Prostate gland (tissue), 2 donors: Measurements from ENCODE around the gene OR51T1. TPM values are rescaled to one million over a fixed set of nuclear protein-coding genes. Genes with fewer than 3 reads are reported as not detected.
A peak's percentile ranks its signal among the peaks of the same experiment; 100 is the strongest.

ENCODE experiments used
- DNase-seq: peaks from one replicate; pipeline ENCODE4 v3.0.0-alpha.2; 2019; ENCODE audit warnings: low spot score
- H3K27ac ChIP-seq, 2 donors: fragments of 200-600 bp; sonication (generic); 2 replicates each; pipeline ENCODE4 v1.5.1; 2017 to 2019
- H3K27me3 ChIP-seq: fragments of 200-600 bp; sonication (generic); replicated peaks from 2 replicates; pipeline ENCODE4 v1.5.1; 2019; ENCODE audit not compliant: insufficient read depth
- H3K36me3 ChIP-seq, 2 donors: fragments of 200-600 bp; sonication (generic); 1 replicate in 1 of 2; 2 replicates in 1 of 2; pipeline versions ENCODE4 v1.5.1 to v1.8.1; 2017 to 2019
- H3K4me1 ChIP-seq: fragments of 200-600 bp; sonication (generic); replicated peaks from 2 replicates; pipeline ENCODE4 v1.5.1; 2019
- H3K4me3 ChIP-seq, 2 donors: fragments of 200-600 bp; sonication (generic); 2 replicates each; pipeline ENCODE4 v1.5.1; 2017 to 2019
- H3K9me3 ChIP-seq: fragments of 200-600 bp; sonication (generic); 2 replicates; pipeline ENCODE4 v1.5.1; 2017
- POLR2A ChIP-seq: fragments of 450-650 bp; IDR thresholded peaks from one replicate; pipeline ENCODE4 v1.6.1; 2016; ENCODE audit warnings: antibody characterized with exemption, mild to moderate bottlenecking
- POLR2AphosphoS5 ChIP-seq: sonication (generic); formaldehyde crosslinking; IDR thresholded peaks from one replicate; pipeline ENCODE4 v1.6.1; 2017; ENCODE audit warnings: antibody characterized with exemption
- WGBS: methylation state at CpG from one replicate; pipeline ENCODE4 v1.1.5; 2018; 5-methylcytosine and 5-hydroxymethylcytosine counted together
- intact Hi-C: fragments of 100-400 bp; cut with DNase I; formaldehyde crosslinking; loops from one replicate; pipeline ENCODE4 v1.14.2; 2022
- total RNA-seq, 2 donors: library from RNA; depleted of rRNA; stranded (reverse); fragments of >200 nt; gene quantifications; one replicate each; pipeline ENCODE4 v1.1.0, GENCODE V29; 2016
- TF ChIP-seq, protein P1 (sequence below), 4 experiments: fragments of 200-600 bp in 2 of 4; fragments of 450-650 bp in 2 of 4; sonication (generic) in 2 of 4; IDR thresholded peaks; 1 replicate in 3 of 4; 2 replicates in 1 of 4; pipeline ENCODE4 v1.5.1; 2016 to 2019; ENCODE audit warnings: antibody characterized with exemption in 4 of 4, mild to moderate bottlenecking in 2 of 4, moderate library complexity in 2 of 4

OR51T1 gene
- total RNA-seq, 2 donors from 2014 or later = not detected

DNA sequence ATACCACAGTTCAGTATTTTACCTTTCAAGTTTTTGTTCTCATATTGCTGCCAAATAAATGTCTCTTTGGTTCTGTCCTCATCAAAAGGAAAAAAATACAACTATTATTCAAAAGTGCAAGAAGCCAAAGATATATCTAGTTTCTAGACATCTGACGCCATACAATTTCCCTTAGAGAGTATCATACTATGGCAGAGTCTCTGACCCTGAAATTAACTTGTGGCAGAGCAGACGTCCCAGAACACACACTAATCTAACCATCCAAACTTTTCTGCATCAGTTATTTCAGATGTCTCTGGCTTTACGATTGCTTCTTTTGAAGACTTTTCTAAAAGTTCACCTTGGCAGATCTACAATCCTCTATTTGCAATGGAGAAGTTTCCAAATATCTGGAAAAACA lies 2.7 kb downstream of the OR51T1 start:
- TF ChIP-seq POLR2AphosphoS5 (no peak), POLR2A (no peak)
- TF ChIP-seq, protein P1, sequence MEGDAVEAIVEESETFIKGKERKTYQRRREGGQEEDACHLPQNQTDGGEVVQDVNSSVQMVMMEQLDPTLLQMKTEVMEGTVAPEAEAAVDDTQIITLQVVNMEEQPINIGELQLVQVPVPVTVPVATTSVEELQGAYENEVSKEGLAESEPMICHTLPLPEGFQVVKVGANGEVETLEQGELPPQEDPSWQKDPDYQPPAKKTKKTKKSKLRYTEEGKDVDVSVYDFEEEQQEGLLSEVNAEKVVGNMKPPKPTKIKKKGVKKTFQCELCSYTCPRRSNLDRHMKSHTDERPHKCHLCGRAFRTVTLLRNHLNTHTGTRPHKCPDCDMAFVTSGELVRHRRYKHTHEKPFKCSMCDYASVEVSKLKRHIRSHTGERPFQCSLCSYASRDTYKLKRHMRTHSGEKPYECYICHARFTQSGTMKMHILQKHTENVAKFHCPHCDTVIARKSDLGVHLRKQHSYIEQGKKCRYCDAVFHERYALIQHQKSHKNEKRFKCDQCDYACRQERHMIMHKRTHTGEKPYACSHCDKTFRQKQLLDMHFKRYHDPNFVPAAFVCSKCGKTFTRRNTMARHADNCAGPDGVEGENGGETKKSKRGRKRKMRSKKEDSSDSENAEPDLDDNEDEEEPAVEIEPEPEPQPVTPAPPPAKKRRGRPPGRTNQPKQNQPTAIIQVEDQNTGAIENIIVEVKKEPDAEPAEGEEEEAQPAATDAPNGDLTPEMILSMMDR (IDR thresholded peaks at IDR 0.05) = no peak
- Histone ChIP-seq H3K27me3 (no peaks in the 10 kb centered on the region), H3K9me3 (no peaks in the 10 kb centered on the region), H3K4me1 (no peaks in the 10 kb centered on the region), H3K27ac (no peak overlapping the region), H3K36me3 (no peaks in the 10 kb centered on the region), H3K4me3 (no peak overlapping the region)
- WGBS = 49% methylated on average over 3 of the region's 3 CpGs
- intact Hi-C loops = no loop called here
- DNase-seq = no peak

DNA sequence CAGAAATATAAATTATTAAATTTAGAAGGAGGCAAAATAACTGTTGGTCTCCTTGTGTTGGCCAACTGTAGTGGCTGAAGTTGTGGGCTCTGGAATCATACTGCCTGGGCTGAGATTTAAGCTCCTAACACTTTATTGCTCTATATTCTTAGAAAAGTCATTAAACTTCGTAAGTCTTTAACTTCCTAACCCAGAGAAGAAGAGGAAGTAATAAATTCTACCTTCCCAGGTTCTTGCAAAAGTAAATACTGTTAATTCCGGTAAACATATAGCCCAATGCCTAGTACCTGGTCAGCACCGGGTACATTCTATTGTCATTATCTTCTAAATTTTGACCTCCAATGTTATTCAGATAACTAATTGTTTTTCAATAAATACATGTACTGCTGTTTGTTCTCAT lies 4.5 kb downstream of the OR51T1 start:
- H3K27me3 ChIP-seq = no peaks in the 10 kb centered on the region
- H3K36me3 ChIP-seq = no peaks in the 10 kb centered on the region
- WGBS = 36% methylated on average over 3 of the region's 3 CpGs
- intact Hi-C loops = no loop called here
- no peak for DNase-seq
- H3K27ac ChIP-seq = no peak overlapping the region
- TF ChIP-seq POLR2AphosphoS5 = no peak
- TF ChIP-seq POLR2A = no peak
- TF ChIP-seq, protein P1 (IDR thresholded peaks at IDR 0.05) = no peak
- no peaks in the 10 kb centered on the region for H3K4me1 ChIP-seq
- no peaks in the 10 kb centered on the region for H3K9me3 ChIP-seq
- no peak overlapping the region for H3K4me3 ChIP-seq

DNA sequence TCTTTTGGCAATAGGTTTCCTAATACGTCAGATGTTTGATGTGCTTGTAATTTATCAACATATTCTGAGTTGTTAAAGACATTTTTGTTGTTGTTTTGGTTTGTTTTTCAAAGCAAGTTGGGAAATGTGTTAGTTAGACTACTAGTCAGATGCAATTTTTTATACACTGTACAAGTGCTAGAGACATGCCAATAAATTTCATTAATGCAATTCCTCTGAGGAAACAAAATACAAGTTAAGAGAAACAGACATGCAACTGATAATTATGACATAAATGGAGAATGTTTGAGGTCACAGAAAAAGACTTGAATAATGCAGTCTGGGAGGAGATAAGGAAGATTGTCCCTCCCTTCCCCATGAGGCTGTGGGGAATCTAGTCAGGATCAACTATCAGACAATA lies 5.9 kb downstream of the OR51T1 start:
- DNase-seq = no peak
- Histone ChIP-seq H3K27me3 (no peaks in the 10 kb centered on the region), H3K4me3 (no peak overlapping the region), H3K36me3 (no peaks in the 10 kb centered on the region), H3K27ac (no peak overlapping the region), H3K9me3 (no peaks in the 10 kb centered on the region), H3K4me1 (no peaks in the 10 kb centered on the region)
- WGBS = 0% methylated on average over 1 of the region's 1 CpG
- intact Hi-C loops = no loop called here
- TF ChIP-seq, protein P1 (IDR thresholded peaks at IDR 0.05) = no peak
- TF ChIP-seq POLR2AphosphoS5 (no peak), POLR2A (no peak)

DNA sequence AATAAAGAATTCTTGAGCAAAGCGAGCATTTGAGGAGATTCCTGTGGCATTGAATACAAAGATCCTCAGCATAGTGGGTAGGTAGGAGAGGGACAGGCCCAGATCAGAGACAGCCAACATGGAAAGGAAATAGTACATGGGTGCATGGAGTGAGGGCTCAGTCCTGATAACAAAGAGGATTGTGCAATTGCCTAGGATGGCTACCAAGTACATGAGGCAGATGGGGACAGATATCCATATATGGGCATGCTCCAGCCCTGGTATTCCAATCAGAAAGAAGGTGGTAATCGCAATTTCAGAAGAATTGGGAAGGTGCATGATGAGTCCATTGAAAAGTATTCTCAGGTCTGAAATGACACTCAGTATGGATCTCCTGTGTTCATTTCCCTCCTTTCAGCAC lies 8.6 kb downstream of the OR51T1 start:
- TF ChIP-seq, protein P1 (IDR thresholded peaks at IDR 0.05) = no peak
- TF ChIP-seq POLR2AphosphoS5 = no peak
- TF ChIP-seq POLR2A = no peak
- no peaks in the 10 kb centered on the region for H3K9me3 ChIP-seq
- H3K4me1 ChIP-seq = no peaks in the 10 kb centered on the region
- DNase-seq = no peak
- WGBS = 90% methylated on average over 2 of the region's 2 CpGs
- H3K4me3 ChIP-seq = no peak overlapping the region
- no peaks in the 10 kb centered on the region for H3K27me3 ChIP-seq
- intact Hi-C loops = no loop called here
- H3K27ac ChIP-seq = no peak overlapping the region
- no peaks in the 10 kb centered on the region for H3K36me3 ChIP-seq

DNA sequence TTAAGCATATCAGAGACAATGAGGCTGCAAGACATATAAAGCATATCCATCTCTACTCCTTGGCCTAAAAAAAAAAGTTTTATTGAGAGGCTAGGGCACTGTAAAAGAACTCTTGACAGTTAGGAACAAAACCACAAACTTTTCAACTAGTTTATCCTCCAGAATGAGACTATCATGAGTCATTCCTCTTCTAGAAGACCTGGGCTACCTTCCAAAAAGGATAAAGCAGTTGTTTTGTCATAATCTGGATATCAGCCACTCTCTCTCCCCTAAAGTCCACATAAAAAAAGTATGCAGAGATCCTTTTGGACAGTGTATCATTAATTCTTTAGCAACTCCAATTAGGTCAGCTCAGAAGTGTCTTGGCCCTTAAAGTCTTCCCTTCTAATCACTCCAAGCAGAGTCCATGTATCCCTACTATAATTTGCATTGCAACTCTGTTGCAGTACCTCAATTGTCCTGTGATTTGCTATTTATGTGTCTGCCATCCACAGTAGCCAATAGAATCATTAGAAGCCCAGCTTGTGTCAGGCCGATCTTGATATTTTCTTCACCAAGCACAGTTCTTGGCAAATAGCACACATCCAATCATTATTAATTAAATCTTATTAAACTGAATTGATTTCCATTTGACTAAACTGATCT lies 10.4 kb downstream of the OR51T1 start:
- Histone ChIP-seq H3K9me3 (no peaks in the 10 kb centered on the region), H3K36me3 (no peaks in the 10 kb centered on the region), H3K27me3 (no peaks in the 10 kb centered on the region), H3K4me1 (no peaks in the 10 kb centered on the region), H3K4me3 (no peak overlapping the region), H3K27ac (no peak overlapping the region)
- DNase-seq = no peak
- intact Hi-C loops = no loop called here
- WGBS = 89% methylated on average over 1 of the region's 1 CpG
- TF ChIP-seq POLR2AphosphoS5 (no peak), POLR2A (no peak)
- TF ChIP-seq, protein P1 (IDR thresholded peaks at IDR 0.05) = peak in 1 of 4 experiments; percentile 32
